ENCODE data around the gene DAPK2.
A peak's percentile ranks its signal among the peaks of the same experiment; 100 is the strongest.

The DAPK2 gene

GRCh38 chr15:63893866-63894661, 152.2 kb downstream of the DAPK2 start:
- DNase-seq (ENCODE audit: low spot score), result no peak

GRCh38 chr15:63892794-63893441, 153.4 kb downstream of the DAPK2 start:
- DNase-seq (ENCODE audit: low spot score), result no peak

DNA sequence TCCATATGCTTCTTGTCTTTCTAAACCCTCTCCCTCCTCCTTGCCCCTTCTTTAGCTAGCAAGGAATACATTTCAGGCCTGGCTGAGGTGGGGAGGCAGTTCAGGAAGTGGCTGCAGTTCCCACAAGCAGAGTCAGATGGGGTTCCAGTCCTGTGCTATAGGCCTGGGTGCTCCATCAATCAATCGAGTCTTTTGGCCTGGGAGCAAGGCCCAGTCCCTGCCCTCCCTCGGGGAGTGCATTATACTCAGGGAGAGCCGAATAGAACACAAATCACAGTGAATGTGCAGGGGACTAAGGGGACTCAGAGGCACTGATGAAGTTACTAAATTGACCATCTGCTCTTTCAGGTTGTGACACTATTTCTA, 154.5 kb downstream of the DAPK2 start:
- DNase-seq (ENCODE audit: low spot score), result no peak

DNA sequence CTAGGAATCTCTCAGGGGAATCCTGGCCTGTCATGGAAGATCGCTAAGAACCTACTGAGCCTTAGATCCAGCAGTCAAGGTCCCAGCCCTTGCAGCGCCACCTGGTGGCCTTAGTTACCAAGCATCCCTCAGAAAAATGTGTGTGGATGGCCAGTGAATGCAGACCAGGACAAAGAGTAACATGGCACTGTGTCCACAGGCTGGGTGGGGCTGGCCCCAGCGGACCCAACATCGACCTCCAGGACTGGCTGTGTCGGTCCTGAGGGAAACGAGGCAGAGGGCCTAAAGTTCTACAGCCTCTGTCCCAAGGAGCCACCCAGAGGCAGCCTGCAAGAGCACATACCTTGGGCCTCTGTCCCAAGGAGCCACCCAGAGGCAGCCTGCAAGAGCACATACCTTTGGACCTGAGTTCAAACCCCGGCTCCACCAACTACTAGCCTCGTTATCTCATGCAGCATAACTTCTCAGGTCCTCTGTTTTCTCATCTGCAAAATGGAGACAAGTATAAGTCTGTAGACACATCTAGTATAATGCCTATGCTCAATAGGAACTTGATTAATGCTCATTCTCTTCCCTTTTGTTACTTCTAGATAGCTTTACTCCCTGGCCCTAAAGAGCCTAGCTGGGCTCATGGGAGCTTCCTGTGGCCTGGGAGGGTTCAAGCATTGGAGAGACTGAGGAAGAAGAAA, 155.1 kb downstream of the DAPK2 start:
- peak; percentile 83 for DNase-seq (ENCODE audit: low spot score)

GRCh38 chr15:63890617-63891016, 155.7 kb downstream of the DAPK2 start:
- no peak for DNase-seq (ENCODE audit: low spot score)

- no peak for DNase-seq (ENCODE audit: low spot score)
Observed at GRCh38 chr15:63889831-63890230, 156.5 kb downstream of the DAPK2 start.

DNA sequence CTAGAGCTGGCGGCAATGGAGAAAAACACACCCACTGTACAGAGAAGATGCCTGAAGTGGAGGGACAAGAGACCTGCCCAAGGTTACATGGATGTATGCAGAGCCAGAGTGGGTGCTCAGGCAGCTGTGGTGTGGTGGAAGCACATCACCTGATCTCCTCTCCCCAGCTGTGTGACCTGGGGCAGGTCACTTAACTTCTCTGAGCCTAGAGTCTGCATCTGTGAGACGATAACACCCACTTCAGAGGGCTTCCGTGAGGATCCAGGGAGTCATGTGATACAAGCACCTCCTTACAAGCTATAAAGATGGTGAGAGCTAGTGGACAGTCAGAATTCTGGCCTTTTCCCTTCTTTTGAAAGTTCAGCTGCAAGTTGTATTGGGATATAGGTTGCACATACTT, 157.5 kb downstream of the DAPK2 start:
- no peak for DNase-seq (ENCODE audit: low spot score)

- no peak for DNase-seq (ENCODE audit: low spot score)
Observed at GRCh38 chr15:63888146-63888545, 158.1 kb downstream of the DAPK2 start.

- no peak for DNase-seq (ENCODE audit: low spot score)
Observed at GRCh38 chr15:63887630-63888029, 158.7 kb downstream of the DAPK2 start.

DNA sequence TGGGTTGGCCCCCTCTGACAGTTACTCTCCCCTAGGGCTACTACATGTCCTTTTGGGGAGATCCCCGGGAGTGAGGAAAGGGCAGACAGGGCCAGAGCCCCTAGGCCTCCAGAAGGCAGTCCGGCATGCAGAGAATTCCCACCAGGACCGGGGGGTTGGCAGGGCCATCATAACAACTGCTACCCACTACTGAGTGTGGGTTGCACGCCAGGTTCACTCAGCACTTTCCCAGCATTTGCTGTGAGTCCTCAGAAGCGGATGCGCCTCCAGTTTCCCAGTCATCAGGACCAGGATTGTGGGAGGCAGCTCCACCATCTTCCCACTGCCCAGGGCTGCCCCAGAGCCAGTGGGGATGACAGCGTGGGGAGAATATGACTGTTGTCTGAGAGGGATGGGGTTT, 161.3 kb downstream of the DAPK2 start:
- DNase-seq (ENCODE audit: low spot score), result no peak

DNA sequence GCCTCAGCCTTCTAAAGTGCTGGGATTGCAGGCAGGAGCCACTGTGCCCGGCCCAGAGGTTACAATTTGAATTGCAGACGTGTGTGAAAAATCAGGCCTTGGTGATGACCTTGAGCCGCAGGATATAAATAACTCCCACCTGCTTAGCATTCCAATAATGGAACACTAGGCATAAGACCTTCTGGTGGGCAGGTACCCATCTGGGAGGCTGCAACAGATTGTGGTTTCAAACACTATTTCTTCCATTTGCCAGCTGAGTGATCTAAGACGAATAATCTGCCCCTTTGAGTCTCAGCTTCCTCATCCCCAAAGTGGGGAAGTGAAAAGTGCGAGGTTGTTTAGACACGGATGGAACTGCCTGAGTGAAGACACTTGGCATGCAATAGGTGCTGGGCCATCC, 164.9 kb downstream of the DAPK2 start:
- DNase-seq (ENCODE audit: low spot score), result peak; percentile 31

DNA sequence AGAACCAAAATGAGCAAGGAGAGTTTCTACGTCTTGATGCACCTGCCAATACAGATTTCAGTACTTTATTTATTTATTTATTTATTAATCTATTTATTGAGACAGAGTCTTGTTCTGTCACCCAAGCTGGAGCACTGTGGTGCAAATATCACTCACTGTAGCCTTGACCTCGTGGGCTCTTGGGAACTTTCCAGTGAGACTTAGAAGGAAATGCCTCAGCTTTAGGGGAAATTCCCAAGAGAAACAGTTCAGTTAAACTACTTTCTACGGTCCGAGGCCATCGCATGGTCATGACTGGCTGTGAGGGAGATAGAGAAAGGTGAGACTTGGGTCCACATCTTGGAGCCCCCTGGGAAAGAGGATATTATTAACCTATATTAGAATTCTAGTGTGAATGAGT, 165.5 kb downstream of the DAPK2 start:
- no peak for DNase-seq (ENCODE audit: low spot score)

DNA sequence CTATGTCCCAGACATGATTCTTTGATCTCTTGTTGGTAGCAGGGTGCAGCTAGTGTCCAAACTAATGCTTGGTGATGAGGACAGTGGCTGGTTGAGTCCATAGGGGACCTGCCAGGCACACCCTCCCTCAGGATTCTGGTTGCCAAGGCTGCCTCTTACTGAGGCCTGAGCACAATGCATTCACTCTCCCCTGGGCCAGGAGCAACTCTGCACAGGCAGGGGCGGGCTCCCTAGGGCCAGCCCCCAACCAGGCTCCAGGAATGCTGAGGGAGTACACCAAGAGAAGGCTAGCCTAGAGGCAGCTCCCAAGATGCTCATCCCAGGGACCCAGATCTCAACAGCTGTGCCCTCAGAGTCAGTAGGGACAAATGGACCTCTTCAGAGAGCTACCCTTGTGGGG, 166.3 kb downstream of the DAPK2 start:
- DNase-seq (ENCODE audit: low spot score), result no peak

DNA sequence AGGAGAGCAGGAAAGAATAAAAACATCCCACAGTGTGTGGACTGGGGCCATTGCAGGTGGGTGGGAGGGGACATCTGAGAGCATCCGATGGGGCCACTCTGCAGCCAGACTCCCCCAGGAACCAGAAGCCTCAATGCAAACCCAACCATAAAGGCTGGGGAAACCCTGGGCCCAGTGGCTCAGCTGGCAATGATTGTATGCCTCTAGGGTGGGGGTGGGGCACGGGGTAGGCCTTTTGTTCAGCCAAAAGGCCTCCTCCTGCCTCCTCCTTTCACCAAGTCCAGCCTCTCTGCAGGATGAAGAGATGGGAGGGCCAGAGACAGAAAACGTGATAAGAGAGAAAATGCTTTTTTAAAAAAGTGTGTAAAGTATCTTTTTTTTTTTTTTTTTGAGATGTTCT, 167.1 kb downstream of the DAPK2 start:
- DNase-seq (ENCODE audit: low spot score), result no peak

GRCh38 chr15:63877713-63878271, 168.5 kb downstream of the DAPK2 start:
- no peak for DNase-seq (ENCODE audit: low spot score)

- no peak for DNase-seq (ENCODE audit: low spot score)
Observed at GRCh38 chr15:63876085-63876662, 170.1 kb downstream of the DAPK2 start.

DNA sequence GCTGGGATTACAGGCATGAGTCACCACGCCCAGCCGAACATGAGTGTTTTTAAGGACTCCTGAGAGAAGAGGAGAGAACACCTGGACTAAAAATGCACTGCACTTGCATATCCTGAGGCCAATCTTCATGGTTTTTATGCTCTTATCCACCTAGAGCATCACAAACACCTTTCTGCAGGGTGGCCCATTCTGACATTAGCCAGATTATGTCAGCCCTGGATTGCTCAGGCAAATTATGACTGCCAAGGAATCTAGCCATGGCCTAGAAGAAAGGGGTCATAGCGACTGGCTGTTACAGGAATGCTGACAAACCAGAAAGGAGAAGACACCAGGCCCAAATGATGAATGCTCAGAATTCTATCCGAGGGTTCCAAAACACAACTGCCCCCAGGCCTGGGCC, 171.7 kb downstream of the DAPK2 start:
- DNase-seq (ENCODE audit: low spot score), result no peak

DNA sequence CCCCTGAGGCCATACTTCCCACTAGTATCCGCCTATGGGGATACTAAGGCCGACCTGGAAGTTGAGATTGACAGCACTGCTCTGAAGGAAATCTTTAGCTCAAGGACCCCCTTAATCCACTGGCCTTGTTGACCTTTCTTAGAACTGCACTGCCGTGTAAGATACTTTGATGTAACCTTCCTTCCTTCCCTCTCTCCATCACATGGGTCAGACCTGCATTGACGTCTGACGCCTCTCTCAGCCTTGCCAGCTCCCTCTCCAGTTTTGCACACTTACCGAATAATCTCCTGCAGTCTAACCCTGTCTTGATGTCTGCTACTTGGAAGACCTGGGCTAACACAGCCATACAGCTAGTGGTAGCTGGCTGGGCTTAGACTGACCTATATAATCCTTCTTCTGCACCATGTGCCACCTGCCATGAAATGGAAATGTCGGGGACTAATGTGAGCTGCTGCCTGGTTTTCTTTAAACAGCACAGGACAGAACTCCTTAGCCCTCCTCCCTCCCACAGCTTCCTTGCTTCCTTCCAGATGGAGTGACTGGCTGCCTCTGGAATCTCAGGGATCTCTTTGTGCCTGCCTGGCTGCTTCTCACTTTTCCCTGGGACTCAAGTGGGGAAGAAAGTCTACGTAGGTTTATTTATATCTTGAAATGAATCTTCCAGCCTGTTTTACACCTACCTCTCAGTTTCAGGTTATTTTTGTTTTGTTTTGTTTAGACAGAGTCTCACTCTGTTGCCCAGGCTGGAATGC, 173.3 kb downstream of the DAPK2 start:
- DNase-seq (ENCODE audit: low spot score), result no peak

GRCh38 chr15:63870487-63871209, 175.6 kb downstream of the DAPK2 start:
- no peak for DNase-seq (ENCODE audit: low spot score)

DNA sequence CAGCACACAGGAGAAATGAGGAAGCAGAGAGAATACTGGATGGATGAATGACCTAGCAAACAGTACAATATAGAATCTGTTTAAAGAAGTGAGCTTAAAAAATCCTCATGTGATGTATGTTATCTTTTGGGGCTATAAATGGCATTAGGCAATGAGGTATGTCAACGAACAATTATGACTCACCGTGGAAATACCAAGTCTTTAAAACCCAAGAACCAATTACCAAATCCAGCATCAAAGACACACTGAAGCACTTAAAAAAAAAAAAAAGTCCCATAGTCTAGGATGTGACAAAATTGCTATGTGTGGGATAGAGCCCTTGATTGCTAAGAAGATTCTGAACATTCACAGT, 176.3 kb downstream of the DAPK2 start:
- DNase-seq (ENCODE audit: low spot score), result no peak

DNA sequence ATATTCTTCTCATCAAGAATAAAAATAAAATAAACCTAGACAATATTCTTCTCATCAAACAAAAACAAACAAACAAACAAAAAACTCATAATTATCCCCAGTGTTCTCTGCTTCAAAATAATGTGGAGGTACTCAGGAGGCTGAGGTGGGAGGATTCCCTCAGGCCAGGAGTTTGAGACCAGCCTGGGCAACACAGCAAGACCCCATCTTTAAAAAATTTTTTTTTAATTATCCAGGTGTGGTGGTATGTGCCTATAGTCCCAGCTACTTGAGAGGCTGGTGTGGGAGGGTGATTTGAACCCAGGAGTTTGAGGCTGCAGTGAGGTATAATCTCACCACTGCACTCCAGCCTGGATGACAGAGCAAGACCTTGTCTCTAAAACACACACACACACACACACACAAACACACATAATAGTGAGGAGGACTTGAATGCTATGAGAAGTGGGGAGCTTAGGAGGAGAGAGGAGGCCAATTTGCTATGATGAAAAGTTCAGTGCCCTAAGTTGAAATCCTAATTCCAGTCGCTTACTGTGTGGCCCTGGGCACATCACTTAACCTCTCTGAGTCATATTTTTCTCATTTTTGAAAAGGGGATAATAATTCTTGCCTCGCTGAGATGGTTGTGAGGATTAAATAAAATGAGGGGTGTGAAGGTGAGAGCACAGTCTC, 176.8 kb downstream of the DAPK2 start:
- DNase-seq (ENCODE audit: low spot score), result no peak

Data from NAMALWA (cell line).